ENCODE data around the gene MCM5.
"Not testable (repeated sequence)": the region's sequence is repeated elsewhere in the genome, so short reads cannot be mapped to it uniquely, and the experiment has no call there.

Gene MCM5

GRCh38 chr22:35399678-35400500, at the start of gene MCM5:
MCM5 (plus strand) TSS chr22:35400140; CDS start chr22:35400439, 299 bp downstream.
- peak; percentile 99 for DNase-seq

GRCh38 chr22:35350539-35351503, 49.1 kb upstream of the MCM5 start:
- peak; percentile 94 for DNase-seq

- peak; percentile 81 for DNase-seq
These were observed 47.5 kb upstream of the MCM5 start for GRCh38 chr22:35352214-35353111.

DNA sequence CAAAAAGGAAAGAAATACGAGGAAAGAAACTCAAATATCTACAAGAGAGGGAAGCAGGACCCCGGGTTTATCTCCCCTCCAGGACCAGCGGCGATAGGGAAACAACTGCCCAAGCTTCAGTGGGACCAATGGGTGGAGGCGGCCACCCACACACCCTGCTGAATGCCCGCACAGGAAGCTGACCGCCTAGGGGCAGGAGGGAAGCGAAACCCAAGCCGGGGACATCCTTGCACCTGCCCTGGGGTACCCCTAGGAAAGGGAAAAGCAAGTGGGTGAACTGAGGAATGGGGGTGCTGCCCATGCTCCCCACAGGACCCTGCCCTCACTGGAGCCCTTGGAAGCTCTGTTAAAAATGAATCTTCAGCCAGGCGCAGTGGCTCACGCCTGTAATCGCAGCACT, 46.6 kb upstream of the MCM5 start:
- no peak for DNase-seq

DNA sequence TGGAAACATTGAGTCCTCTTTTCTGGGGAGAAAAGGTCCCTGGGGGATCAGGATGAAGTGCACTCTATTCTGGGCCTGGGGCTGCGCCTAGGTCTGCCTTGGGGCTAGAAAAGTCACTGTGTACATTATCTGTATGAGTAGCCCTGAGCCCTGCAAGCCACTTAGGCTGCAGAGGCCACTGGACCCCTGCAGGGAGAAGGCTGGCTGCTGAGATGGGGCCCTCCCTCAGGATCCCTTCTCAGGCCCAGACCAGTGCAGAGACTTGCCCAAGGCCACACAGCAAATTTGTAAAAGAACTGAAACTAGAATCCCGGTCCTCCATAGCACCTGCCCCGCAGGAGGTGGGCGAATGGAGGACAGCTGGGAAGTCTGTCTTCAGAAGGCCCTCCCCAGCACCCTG, 45.9 kb upstream of the MCM5 start:
- no peak for DNase-seq

DNA sequence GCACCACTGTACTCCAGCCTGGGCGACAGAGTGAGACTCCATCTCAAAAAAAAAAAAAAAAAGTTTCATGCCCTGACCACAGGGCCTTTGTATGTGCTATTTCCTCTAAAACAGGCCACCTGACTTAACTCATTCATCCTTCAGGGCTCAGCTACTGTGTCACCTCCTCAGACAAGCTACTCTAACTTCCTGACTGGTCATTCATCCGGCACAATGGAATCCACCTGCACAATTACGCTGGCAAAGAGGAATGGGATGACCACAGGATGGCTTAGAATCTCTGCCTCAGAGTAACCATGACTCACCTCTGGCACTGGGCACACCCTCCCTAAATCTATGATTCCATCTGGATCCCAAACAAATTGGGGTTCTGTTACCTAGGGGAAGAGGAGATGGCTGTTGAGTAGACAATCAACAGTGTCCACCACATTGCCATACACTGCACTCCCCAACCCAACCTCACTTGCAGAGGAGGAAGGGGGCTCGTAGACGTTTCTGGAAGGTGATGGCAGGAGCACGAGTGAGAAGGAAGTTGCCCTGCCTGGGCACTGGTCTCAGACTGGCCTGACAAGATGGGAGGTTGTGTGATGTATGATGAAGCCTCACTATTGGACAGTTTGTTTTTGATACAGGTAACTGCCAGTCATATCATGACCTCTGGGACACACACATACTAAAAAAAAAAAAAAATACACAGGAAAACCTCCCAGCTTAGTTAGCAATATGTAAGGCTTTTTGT, 41.9 kb upstream of the MCM5 start:
- no peak for DNase-seq

DNA sequence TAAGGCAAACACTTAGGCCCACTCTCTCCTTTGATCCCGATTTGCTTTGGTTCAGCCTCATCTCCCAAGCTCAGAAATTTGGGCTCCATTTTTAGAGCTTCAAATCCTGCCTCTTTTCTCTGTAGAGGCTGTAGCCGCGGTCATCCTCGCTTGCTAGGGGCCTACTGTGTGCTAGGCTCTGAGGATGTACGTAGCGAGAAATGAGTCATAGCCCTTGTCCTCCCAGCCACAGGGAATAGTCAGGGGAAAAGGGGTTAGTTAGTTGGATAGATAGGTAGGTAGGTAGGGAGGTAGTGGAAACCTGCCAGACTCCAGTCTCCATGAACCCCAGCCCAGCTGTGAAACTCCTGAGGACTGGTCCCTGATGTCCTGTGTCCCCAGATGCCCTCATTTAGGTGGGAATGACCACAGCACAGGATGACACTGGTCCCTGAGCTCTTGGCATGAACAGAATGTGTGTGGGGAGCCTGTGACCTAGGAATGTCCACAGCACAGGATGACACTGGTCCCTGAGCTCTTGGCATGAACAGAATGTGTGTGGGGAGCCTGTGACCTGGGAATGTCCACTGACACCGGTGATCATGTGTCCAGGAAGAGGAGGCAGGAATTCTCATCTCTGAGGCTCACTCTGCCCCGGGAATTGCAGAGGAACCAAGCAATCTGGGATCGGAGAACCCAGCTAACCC, 40.4 kb upstream of the MCM5 start:
- no peak for DNase-seq

GRCh38 chr22:35361001-35361558, 38.9 kb upstream of the MCM5 start:
- DNase-seq: no peak

DNA sequence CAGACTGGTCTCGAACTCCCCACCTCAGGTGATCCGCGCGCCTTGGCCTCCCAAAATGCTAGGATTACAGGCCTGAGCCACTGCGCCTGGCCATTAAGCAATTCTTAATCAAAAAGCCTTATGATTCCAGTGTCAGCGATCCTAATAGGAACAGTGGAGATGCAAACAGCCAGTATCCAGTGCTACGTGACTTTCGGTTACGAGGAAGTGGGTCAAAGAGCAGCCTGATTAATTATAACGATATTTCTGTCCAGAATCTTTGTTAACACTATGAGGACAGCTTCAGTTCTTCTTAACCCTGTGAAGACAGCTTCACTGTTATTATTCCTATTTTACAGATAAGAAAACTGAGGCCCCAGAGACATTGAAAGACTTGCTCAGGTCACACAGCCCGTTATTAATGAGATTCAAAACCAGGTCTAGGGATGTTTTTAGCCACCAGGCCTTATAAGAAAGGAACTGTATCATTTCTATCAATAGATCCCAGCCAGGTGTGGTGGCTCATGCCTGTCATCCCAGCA, 36.3 kb upstream of the MCM5 start:
- DNase-seq: no peak

GRCh38 chr22:35364230-35364629, 35.7 kb upstream of the MCM5 start:
- not testable (repeated sequence) for DNase-seq

DNA sequence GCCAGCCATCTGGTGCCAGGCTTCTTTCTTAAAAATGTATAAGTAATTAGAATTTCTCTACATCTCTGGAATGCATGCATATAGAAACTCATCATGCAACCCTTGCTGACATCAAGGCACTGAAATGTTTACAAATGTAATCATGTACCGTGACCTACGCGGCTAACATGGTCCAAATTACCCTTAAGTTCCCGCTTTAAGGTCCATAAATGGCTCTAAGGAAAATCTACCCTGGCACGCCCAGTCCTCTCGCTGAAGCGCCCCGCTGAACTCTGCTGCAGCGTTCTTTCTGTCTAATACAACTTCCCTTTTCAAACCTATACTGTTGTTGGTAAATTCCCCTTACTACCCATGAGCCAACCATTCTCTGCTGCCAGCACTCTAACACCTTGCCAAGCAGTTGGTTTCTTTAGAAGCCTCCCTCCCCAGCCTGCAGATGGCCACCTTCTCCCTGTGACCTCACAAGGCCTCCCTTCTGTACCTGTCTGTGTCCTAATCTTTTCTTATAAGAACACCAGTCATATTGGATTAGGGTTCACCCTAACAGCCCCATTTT, 32.5 kb upstream of the MCM5 start:
- DNase-seq: no peak

DNA sequence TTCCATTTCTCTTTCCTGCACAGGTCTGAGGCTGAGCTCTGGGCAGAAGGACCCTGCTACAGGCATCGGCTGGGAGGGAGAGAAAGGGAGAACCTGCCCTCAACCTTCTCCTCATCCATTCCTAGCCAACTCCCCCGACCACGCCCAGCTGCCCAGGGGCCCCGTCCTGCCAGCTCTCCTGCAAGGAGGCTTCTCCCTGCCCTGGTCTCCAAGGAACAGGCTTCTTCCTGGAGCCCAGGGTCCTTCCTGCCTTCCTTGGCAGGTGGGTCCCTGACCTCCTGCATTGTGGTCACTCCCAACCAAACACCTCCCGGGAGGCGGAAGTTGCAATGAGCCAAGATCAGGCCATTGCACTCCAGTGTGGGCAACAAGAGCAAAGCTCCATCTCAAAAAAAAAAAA, 31.6 kb upstream of the MCM5 start:
- no peak for DNase-seq

GRCh38 chr22:35369996-35370395, 29.9 kb upstream of the MCM5 start:
- DNase-seq: no peak

GRCh38 chr22:35373781-35374180, 26.2 kb upstream of the MCM5 start:
- no peak for DNase-seq

DNA sequence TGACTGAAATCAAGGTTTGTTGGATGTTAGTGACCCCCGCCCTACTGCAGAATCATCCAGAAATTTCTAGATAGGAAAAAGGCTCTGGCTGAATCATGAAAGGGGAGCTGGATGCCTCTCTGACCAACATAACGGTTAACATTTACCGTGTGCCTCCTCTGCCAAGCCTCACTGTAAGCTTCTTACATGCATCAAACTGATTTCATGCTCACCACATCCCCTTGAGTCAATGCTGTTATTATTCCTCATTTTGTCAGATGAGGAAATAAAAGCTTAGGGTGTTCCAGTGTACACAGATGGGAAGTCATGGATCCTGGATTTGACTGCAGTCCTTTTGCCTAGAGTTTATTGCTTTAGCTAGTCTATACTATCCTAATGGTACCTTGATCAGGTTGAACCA, 24.9 kb upstream of the MCM5 start:
- no peak for DNase-seq

DNA sequence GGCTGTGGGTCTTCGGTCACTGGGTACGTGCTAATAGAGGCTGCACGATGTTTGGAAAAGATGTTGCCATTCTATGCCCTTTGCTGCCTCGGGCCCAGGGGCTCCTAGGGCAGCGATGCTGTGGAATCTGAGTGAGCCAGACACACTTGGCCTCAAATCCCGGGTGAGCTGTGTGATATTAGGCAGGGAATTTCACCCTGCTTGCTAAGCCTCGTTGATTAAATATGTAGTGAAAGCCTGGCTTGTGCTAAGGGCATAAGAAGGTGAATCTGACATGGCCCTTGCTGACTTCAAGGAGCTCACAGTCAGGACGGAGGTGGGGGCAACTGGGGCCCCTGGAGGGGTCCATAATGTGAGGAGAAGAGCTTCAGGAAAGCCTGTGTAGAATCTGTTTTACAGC, 24.4 kb upstream of the MCM5 start:
- no peak for DNase-seq

GRCh38 chr22:35376728-35377472, 23.0 kb upstream of the MCM5 start:
- peak; percentile 70 for DNase-seq

DNA sequence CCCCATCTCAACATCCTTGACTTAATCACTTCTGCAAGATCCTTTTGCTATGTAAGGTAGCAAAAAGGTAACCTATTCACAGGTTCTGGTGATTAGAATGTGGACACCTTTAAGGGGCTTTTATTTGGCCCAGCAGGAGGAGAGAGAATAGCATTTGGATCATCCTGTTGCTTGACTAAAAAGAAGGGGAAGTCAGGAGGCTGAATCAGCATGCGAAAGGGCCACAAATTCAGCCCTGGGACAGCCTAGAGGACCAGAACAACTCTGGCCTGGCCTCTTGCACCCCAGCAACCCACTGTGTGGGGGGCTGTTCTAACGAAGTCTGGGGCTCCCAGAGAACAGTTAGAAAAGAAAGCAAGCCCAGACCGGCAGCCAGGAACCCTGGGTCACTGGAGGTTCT, 22.2 kb upstream of the MCM5 start:
- DNase-seq: no peak

- DNase-seq: no peak
These were observed 21.3 kb upstream of the MCM5 start for GRCh38 chr22:35378621-35379020.

Measured in activated CD4-positive, alpha-beta T cell treated with anti-CD3 and anti-CD28 coated beads, Interleukin-2, Interleukin-6, amounts not matched to agents 100 ng/mL and 50 ng/mL, durations not matched to agents 16 hours and 8 hours (primary cell).